Small intestine (tissue), 4 donors: ENCODE results near the gene RCL1. TPM values are rescaled to one million over a fixed set of nuclear protein-coding genes. Genes with fewer than 3 reads are reported as not detected.

Source experiments
- polyA plus RNA-seq, 4 donors: library from polyadenylated mRNA; stranded (reverse) in 3 of 4; unstranded in 1 of 4; fragments of 200-250 nt in 3 of 4; fragments of 120-200 nt in 1 of 4; gene quantifications; one replicate each; pipeline versions ENCODE4 v1.2.1 to v1.2.3, GENCODE V29; 2013
- donor health status: healthy with polysubstance abuse.
- donor health status: Bipolar disorder and iron deficiency.
- donor health status: healthy.

The RCL1 gene
- polyA plus RNA-seq, 4 donors: 2.2 to 12.0 (median 8.2) TPM

Other genes with a start within 250 kb of the RCL1 start
- 10 to 100 TPM in 1 of 4 donors, 1 to 10 TPM in 3; 5.1 to 21.9 (median 7.5) TPM for gene PLPP6, start 130.7 kb upstream of the RCL1 start, polyA plus RNA-seq
- gene SPATA6L, start 126.5 kb upstream of the RCL1 start, polyA plus RNA-seq: 1 to 10 TPM in 3 of 4 donors, under 1 TPM in 1; 0.54 to 8.5 (median 5.2) TPM
- gene CDC37L1, start 113.4 kb upstream of the RCL1 start, polyA plus RNA-seq: 10 to 100 TPM in 1 of 4 donors, 1 to 10 TPM in 3; 5.6 to 16.0 (median 8.4) TPM
- gene AK3, start 51.7 kb upstream of the RCL1 start, polyA plus RNA-seq: 10 to 100 TPM; 45.4 to 79.7 (median 57.4) TPM
- 10 to 100 TPM in 1 of 4 donors, 1 to 10 TPM in 3; 4.3 to 11.5 (median 5.1) TPM for gene JAK2, start 192.3 kb downstream of the RCL1 start, polyA plus RNA-seq